GM23338 (cell line): ENCODE measurements around the gene TCFL5. TPM values are rescaled to one million over a fixed set of nuclear protein-coding genes. Genes with fewer than 3 reads are reported as not detected.

ENCODE experiments used
- ATAC-seq: fragments of 200-7000 bp; cut with Tn5 transposase; 3 replicates; pipeline ENCODE4 v1.9.1; 2020
- DNase-seq: peaks from one replicate; pipeline ENCODE4 v3.0.0-alpha.2; 2015; ENCODE audit warnings: low spot score
- H2AFZ ChIP-seq: fragments of 200-600 bp; sonication (generic); 2 replicates; pipeline ENCODE4 v1.8.0; 2016; ENCODE audit warnings: antibody characterized with exemption, mild to moderate bottlenecking, moderate library complexity
- H3F3A ChIP-seq: fragments of 200-600 bp; sonication (generic); replicated peaks from 2 replicates; pipeline ENCODE4 v1.8.0; 2017; ENCODE audit warnings: antibody characterized with exemption, mixed run types, low read depth
- H3K27ac ChIP-seq: fragments of 200-600 bp; sonication (generic); 2 replicates; pipeline ENCODE4 v1.6.1; 2016; ENCODE audit warnings: low read depth
- H3K27me3 ChIP-seq: fragments of 200-600 bp; sonication (generic); 2 replicates; pipeline ENCODE4 v1.8.0; 2016; ENCODE audit warnings: mild to moderate bottlenecking, mixed run types, moderate library complexity; ENCODE audit not compliant: insufficient read depth
- H3K36me3 ChIP-seq: fragments of 200-600 bp; sonication (generic); 2 replicates; pipeline ENCODE4 v1.8.0; 2016; ENCODE audit warnings: mild to moderate bottlenecking; ENCODE audit not compliant: insufficient read depth
- H3K4me1 ChIP-seq: fragments of 200-600 bp; sonication (generic); 2 replicates; pipeline ENCODE4 v1.8.0; 2016; ENCODE audit warnings: mild to moderate bottlenecking, moderate library complexity; ENCODE audit not compliant: insufficient read depth
- H3K4me2 ChIP-seq: fragments of 200-600 bp; sonication (generic); 2 replicates; pipeline ENCODE4 v1.7.1; 2017; ENCODE audit warnings: mixed run types
- H3K4me3 ChIP-seq: fragments of 200-600 bp; sonication (generic); 2 replicates; pipeline ENCODE4 v1.6.1; 2016; ENCODE audit warnings: mixed run types
- H3K79me2 ChIP-seq: fragments of 200-600 bp; sonication (generic); replicated peaks from 2 replicates; pipeline ENCODE4 v1.8.0; 2017; ENCODE audit warnings: mild to moderate bottlenecking; ENCODE audit not compliant: insufficient read depth
- H3K9me2 ChIP-seq: fragments of 200-600 bp; sonication (generic); 2 replicates; pipeline ENCODE4 v1.8.0; 2017; ENCODE audit not compliant: insufficient read depth
- H4K20me1 ChIP-seq: fragments of 200-600 bp; sonication (generic); replicated peaks from 2 replicates; pipeline ENCODE4 v1.8.0; 2017; ENCODE audit warnings: mild to moderate bottlenecking; ENCODE audit not compliant: insufficient read depth
- H3K27ac Mint-ChIP-seq: 2 replicates; pipeline ENCODE4 v1.8.0; 2020; ENCODE audit warnings: inconsistent platforms, mild to moderate bottlenecking, moderate library complexity, mixed read lengths
- H3K27me3 Mint-ChIP-seq: 3 replicates; pipeline ENCODE4 v1.8.0; 2022; ENCODE audit warnings: low read depth, mild to moderate bottlenecking, moderate library complexity, mixed read lengths, inconsistent platforms; ENCODE audit not compliant: insufficient read depth, poor library complexity
- H3K36me3 Mint-ChIP-seq: 3 replicates; pipeline ENCODE4 v1.8.0; 2021; ENCODE audit warnings: low read depth, mild to moderate bottlenecking, inconsistent platforms, moderate library complexity, mixed read lengths
- H3K4me1 Mint-ChIP-seq: 3 replicates; pipeline ENCODE4 v1.8.0; 2020; ENCODE audit warnings: mild to moderate bottlenecking, inconsistent platforms, mixed read lengths
- H3K4me3 Mint-ChIP-seq: 3 replicates; pipeline ENCODE4 v1.8.0; 2021; ENCODE audit warnings: moderate library complexity, mild to moderate bottlenecking, inconsistent platforms, mixed read lengths
- H3K9me3 Mint-ChIP-seq: 3 replicates; pipeline ENCODE4 v1.8.0; 2020; ENCODE audit warnings: moderate library complexity, mild to moderate bottlenecking, inconsistent platforms, mixed read lengths
- CREB1 ChIP-seq: fragments of 250-450 bp; sonication (Bioruptor Pico); IDR thresholded peaks from 2 replicates; pipeline ENCODE4 v1.5.0; 2020; ENCODE audit warnings: low read depth, mild to moderate bottlenecking, moderate library complexity
- CTCF ChIP-seq, 2 experiments: fragments of 200-600 bp in 1 of 2; sonication (generic) in 1 of 2; conservative IDR thresholded peaks; 2 replicates each; pipeline versions ENCODE4 v1.5.1 to v1.6.1; 2016 to 2017; ENCODE audit warnings: antibody characterized with exemption in 2 of 2, low read depth in 2 of 2, mild to moderate bottlenecking in 2 of 2, moderate library complexity in 1 of 2
- ETS1 ChIP-seq: IDR thresholded peaks from 2 replicates; pipeline ENCODE4 v1.6.1; 2016; ENCODE audit warnings: antibody characterized with exemption
- EZH2phosphoT487 ChIP-seq: fragments of 200-600 bp; sonication (generic); IDR thresholded peaks from one replicate; pipeline ENCODE4 v1.8.1; 2018; ENCODE audit warnings: antibody characterized with exemption; ENCODE audit not compliant: unreplicated experiment
- JUNB ChIP-seq: IDR thresholded peaks from one replicate; pipeline ENCODE4 v1.6.1; 2016; ENCODE audit warnings: antibody characterized with exemption; ENCODE audit not compliant: unreplicated experiment
- ZNF331 ChIP-seq: fragments of 250-450 bp; sonication (Bioruptor Pico); IDR thresholded peaks from 2 replicates; pipeline ENCODE4 v1.5.0; 2020; ENCODE audit warnings: low read depth, mild to moderate bottlenecking, moderate library complexity
- polyA plus RNA-seq: library from polyadenylated mRNA; unstranded; fragments of >200 nt; fragmentation: Nextera tagmentation; extraction: Ambion mirVana; gene quantifications from 2 replicates; pipeline ENCODE4 v1.2.1, GENCODE V29; 2016
- total RNA-seq: library from RNA; depleted of rRNA; stranded (reverse); fragments of >200 nt; shearing (Covaris generic); gene quantifications from 2 replicates; pipeline ENCODE4 v1.2.3, GENCODE V29; 2014
- TF ChIP-seq, protein P1 (sequence below): fragments of 250-450 bp; sonication (Bioruptor Pico); IDR thresholded peaks from 2 replicates; pipeline ENCODE4 v1.5.0; 2020; ENCODE audit warnings: mild to moderate bottlenecking, moderate library complexity

TCFL5 gene
- total and polyA plus RNA-seq, 2 experiments from 2014 or later: 5.8 to 19.3 TPM

DNA sequence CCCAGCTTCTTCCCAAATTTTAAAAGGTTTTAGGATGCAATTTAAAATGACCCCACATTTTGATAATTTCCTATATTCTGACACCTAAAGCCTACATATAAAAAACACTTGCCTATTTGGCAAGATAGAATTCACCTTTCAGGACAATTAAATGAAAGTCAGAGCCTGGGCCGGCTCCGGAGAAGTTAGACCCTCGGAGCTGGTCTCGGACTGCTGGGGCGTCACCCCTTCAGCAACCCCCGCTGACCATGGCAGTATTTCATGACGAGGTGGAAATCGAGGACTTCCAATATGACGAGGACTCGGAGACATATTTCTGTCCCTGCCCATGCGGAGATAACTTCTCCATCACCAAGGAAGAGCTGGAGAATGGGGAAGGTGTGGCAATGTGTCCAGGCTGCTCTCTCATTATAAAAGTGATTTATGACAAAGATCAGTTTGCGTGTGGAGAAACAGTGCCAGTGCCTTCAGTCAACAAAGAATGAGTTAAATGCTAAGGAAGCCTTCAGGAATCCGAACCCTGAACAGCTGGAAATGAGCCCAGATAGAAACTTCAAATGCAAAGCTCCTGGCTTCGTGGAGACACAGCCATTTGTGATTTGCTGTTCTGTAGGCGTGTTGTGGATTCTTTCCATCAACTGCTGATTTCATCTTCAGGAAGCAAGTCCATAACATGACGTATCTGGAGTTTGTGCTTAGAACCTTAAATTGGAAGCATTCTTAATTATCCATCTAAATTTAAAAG, 16.0 kb downstream of the TCFL5 start:
- ATAC-seq: no peak
- H3K9me2 ChIP-seq: no peaks in the 10 kb centered on the region
- no peak for DNase-seq
- 0 out of 2 replicates have a peak, but pooled peaks cover 4% of the 10 kb centered on the region for H3K4me1 ChIP-seq
- no peak overlapping the region for H3K4me3 ChIP-seq
- H3K27me3 ChIP-seq: no peaks in the 10 kb centered on the region
- no peaks in the 10 kb centered on the region for H3K9me3 Mint-ChIP-seq
- H3K79me2 ChIP-seq: 0 out of 2 replicates have a peak, but pooled peaks cover 5% of the 10 kb centered on the region
- no peak overlapping the region for H3K4me3 Mint-ChIP-seq
- H4K20me1 ChIP-seq: no peaks in the 10 kb centered on the region; the same call in none of the 2 replicates
- peaks cover 4% of the 10 kb centered on the region; the same call in 1 of the 2 replicates for H3K36me3 ChIP-seq
- H3K27me3 Mint-ChIP-seq: peaks cover 11% of the 10 kb centered on the region
- H3F3A ChIP-seq: 0 out of 2 replicates have a peak, but pooled peaks cover 10% of the 10 kb centered on the region
- no peak overlapping the region for H3K4me2 ChIP-seq
- H3K27ac Mint-ChIP-seq: no peak overlapping the region
- H3K36me3 Mint-ChIP-seq: peaks cover 38% of the 10 kb centered on the region
- H2AFZ ChIP-seq: no peak overlapping the region
- H3K27ac ChIP-seq: no peak overlapping the region
- TF ChIP-seq ETS1 (no peak), JUNB (no peak), CTCF (conservative IDR thresholded peaks at IDR 0.05; ENCODE audit: low read depth in 2 of 2) (no peak)
- peaks cover 16% of the 10 kb centered on the region for H3K4me1 Mint-ChIP-seq

- no peak overlapping the region for H2AFZ ChIP-seq
- H3F3A ChIP-seq: 0 out of 2 replicates have a peak, but pooled peaks cover 10% of the 10 kb centered on the region
- ATAC-seq (no peak), DNase-seq (no peak)
- Mint-ChIP-seq H3K27ac (no peak overlapping the region), H3K9me3 (no peaks in the 10 kb centered on the region; the same call in 2 of the 3 replicates), H3K4me1 (peaks cover 13% of the 10 kb centered on the region), H3K27me3 (peaks cover 16% of the 10 kb centered on the region), H3K4me3 (no peak overlapping the region), H3K36me3 (peaks cover 35% of the 10 kb centered on the region)
- peaks cover 4% of the 10 kb centered on the region; the same call in 1 of the 2 replicates for H3K36me3 ChIP-seq
- H3K4me3 ChIP-seq: no peak overlapping the region
- no peaks in the 10 kb centered on the region for H3K27me3 ChIP-seq
- H3K79me2 ChIP-seq: 0 out of 2 replicates have a peak, but pooled peaks cover 5% of the 10 kb centered on the region
- H3K4me2 ChIP-seq: no peak overlapping the region
- no peak overlapping the region for H3K27ac ChIP-seq
- 0 out of 2 replicates have a peak, but pooled peaks cover 4% of the 10 kb centered on the region for H3K4me1 ChIP-seq
- no peaks in the 10 kb centered on the region; the same call in 1 of the 2 replicates for H4K20me1 ChIP-seq
- H3K9me2 ChIP-seq: no peaks in the 10 kb centered on the region
- TF ChIP-seq ETS1 (no peak), EZH2phosphoT487 (no peak), ZNF331 (no peak), CREB1 (no peak), JUNB (no peak)
- TF ChIP-seq, protein P1, sequence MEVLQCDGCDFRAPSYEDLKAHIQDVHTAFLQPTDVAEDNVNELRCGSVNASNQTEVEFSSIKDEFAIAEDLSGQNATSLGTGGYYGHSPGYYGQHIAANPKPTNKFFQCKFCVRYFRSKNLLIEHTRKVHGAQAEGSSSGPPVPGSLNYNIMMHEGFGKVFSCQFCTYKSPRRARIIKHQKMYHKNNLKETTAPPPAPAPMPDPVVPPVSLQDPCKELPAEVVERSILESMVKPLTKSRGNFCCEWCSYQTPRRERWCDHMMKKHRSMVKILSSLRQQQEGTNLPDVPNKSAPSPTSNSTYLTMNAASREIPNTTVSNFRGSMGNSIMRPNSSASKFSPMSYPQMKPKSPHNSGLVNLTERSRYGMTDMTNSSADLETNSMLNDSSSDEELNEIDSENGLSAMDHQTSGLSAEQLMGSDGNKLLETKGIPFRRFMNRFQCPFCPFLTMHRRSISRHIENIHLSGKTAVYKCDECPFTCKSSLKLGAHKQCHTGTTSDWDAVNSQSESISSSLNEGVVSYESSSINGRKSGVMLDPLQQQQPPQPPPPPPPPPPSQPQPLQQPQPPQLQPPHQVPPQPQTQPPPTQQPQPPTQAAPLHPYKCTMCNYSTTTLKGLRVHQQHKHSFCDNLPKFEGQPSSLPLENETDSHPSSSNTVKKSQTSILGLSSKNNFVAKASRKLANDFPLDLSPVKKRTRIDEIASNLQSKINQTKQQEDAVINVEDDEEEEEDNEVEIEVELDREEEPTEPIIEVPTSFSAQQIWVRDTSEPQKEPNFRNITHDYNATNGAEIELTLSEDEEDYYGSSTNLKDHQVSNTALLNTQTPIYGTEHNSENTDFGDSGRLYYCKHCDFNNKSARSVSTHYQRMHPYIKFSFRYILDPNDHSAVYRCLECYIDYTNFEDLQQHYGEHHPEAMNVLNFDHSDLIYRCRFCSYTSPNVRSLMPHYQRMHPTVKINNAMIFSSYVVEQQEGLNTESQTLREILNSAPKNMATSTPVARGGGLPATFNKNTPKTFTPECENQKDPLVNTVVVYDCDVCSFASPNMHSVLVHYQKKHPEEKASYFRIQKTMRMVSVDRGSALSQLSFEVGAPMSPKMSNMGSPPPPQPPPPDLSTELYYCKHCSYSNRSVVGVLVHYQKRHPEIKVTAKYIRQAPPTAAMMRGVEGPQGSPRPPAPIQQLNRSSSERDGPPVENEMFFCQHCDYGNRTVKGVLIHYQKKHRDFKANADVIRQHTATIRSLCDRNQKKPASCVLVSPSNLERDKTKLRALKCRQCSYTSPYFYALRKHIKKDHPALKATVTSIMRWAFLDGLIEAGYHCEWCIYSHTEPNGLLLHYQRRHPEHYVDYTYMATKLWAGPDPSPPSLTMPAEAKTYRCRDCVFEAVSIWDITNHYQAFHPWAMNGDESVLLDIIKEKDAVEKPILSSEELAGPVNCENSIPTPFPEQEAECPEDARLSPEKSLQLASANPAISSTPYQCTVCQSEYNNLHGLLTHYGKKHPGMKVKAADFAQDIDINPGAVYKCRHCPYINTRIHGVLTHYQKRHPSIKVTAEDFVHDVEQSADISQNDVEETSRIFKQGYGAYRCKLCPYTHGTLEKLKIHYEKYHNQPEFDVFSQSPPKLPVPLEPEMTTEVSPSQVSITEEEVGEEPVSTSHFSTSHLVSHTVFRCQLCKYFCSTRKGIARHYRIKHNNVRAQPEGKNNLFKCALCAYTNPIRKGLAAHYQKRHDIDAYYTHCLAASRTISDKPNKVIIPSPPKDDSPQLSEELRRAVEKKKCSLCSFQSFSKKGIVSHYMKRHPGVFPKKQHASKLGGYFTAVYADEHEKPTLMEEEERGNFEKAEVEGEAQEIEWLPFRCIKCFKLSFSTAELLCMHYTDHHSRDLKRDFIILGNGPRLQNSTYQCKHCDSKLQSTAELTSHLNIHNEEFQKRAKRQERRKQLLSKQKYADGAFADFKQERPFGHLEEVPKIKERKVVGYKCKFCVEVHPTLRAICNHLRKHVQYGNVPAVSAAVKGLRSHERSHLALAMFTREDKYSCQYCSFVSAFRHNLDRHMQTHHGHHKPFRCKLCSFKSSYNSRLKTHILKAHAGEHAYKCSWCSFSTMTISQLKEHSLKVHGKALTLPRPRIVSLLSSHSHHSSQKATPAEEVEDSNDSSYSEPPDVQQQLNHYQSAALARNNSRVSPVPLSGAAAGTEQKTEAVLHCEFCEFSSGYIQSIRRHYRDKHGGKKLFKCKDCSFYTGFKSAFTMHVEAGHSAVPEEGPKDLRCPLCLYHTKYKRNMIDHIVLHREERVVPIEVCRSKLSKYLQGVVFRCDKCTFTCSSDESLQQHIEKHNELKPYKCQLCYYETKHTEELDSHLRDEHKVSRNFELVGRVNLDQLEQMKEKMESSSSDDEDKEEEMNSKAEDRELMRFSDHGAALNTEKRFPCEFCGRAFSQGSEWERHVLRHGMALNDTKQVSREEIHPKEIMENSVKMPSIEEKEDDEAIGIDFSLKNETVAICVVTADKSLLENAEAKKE (CRISPR knock-in tag): no peak
These were observed 17.4 kb downstream of the TCFL5 start for GRCh38 chr20:62844182-62844581.
